HepG2 (cell line): Measurements from ENCODE around the gene B4GALT2. TPM values are rescaled to one million over a fixed set of nuclear protein-coding genes. Genes with fewer than 3 reads are reported as not detected.
A peak's percentile ranks its signal among the peaks of the same experiment; 100 is the strongest.

Source experiments
- CEBPB ChIP-seq: IDR thresholded peaks from 2 replicates; pipeline ENCODE4 v1.6.1; 2011; ENCODE audit warnings: low read depth, low read length, improper control_type of control experiment, borderline replicate concordance
- CHD2 ChIP-seq: IDR thresholded peaks from 2 replicates; pipeline ENCODE4 v1.6.1; 2011; ENCODE audit warnings: low read depth, low read length, improper control_type of control experiment
- ETS1 ChIP-seq: sonication (generic); formaldehyde crosslinking; IDR thresholded peaks from 2 replicates; pipeline ENCODE4 v1.4.0; 2020; ENCODE audit warnings: missing genetic modification reagents
- MED8 ChIP-seq: sonication (generic); formaldehyde crosslinking; IDR thresholded peaks from 2 replicates; pipeline ENCODE4 v1.8.1; 2023; ENCODE audit warnings: mild to moderate bottlenecking, missing genetic modification reagents; ENCODE audit not compliant: insufficient replicate concordance
- MIER3 ChIP-seq: IDR thresholded peaks from 2 replicates; pipeline ENCODE4 v1.6.1; 2016; ENCODE audit warnings: missing compliant biosample characterization, borderline replicate concordance
- NFE2L2 ChIP-seq: fragments of 150-350 bp; IDR thresholded peaks from 2 replicates; pipeline ENCODE4 v1.6.1; 2014; ENCODE audit warnings: low read length
- NRL ChIP-seq: sonication (generic); formaldehyde crosslinking; IDR thresholded peaks from 2 replicates; pipeline ENCODE4 v1.5.0; 2020; ENCODE audit warnings: missing genetic modification reagents, mild to moderate bottlenecking, moderate library complexity, borderline replicate concordance
- SAFB2 ChIP-seq: sonication (generic); formaldehyde crosslinking; IDR thresholded peaks from 2 replicates; pipeline ENCODE4 v1.5.1; 2020; ENCODE audit warnings: missing genetic modification reagents, low read depth, mild to moderate bottlenecking, borderline replicate concordance
- SMAD9 ChIP-seq: sonication (generic); formaldehyde crosslinking; IDR thresholded peaks from 2 replicates; pipeline ENCODE4 v1.5.1; 2020; ENCODE audit warnings: mild to moderate bottlenecking, missing genetic modification reagents
- TBL1XR1 ChIP-seq: fragments of 150-350 bp; IDR thresholded peaks from 2 replicates; pipeline ENCODE4 v1.6.1; 2014; ENCODE audit warnings: borderline replicate concordance, low read length; ENCODE audit not compliant: partially characterized antibody
- WIZ ChIP-seq: sonication (generic); formaldehyde crosslinking; IDR thresholded peaks from 2 replicates; pipeline ENCODE4 v1.5.1; 2020; ENCODE audit warnings: mild to moderate bottlenecking, missing genetic modification reagents
- ZBTB21 ChIP-seq: sonication (generic); formaldehyde crosslinking; IDR thresholded peaks from 2 replicates; pipeline ENCODE4 v1.4.0; 2020; ENCODE audit warnings: missing genetic modification reagents
- ZNF225 ChIP-seq: sonication (generic); formaldehyde crosslinking; IDR thresholded peaks from 2 replicates; pipeline ENCODE4 v1.4.0; 2020; ENCODE audit warnings: mild to moderate bottlenecking, missing genetic modification reagents
- ZNF30 ChIP-seq: sonication (generic); formaldehyde crosslinking; IDR thresholded peaks from 2 replicates; pipeline ENCODE4 v1.5.0; 2020; ENCODE audit warnings: mild to moderate bottlenecking, missing genetic modification reagents
- ZNF468 ChIP-seq: sonication (generic); formaldehyde crosslinking; IDR thresholded peaks from 2 replicates; pipeline ENCODE4 v1.8.0; 2022; ENCODE audit warnings: mild to moderate bottlenecking, moderate library complexity, missing genetic modification reagents
- ZNF552 ChIP-seq: sonication (generic); formaldehyde crosslinking; IDR thresholded peaks from 2 replicates; pipeline ENCODE4 v1.9.0; 2022; ENCODE audit warnings: missing genetic modification reagents, mild to moderate bottlenecking, borderline replicate concordance
- ZNF558 ChIP-seq: sonication (generic); formaldehyde crosslinking; IDR thresholded peaks from 2 replicates; pipeline ENCODE4 v1.9.0; 2022; ENCODE audit warnings: mild to moderate bottlenecking, missing genetic modification reagents, borderline replicate concordance
- ZNF580 ChIP-seq: IDR thresholded peaks from 2 replicates; pipeline ENCODE4 v1.6.1; 2016; ENCODE audit warnings: low read depth, borderline replicate concordance
- ZNF781 ChIP-seq: sonication (generic); formaldehyde crosslinking; IDR thresholded peaks from 2 replicates; pipeline ENCODE4 v1.5.1; 2020; ENCODE audit warnings: borderline replicate concordance, mild to moderate bottlenecking, missing genetic modification reagents; ENCODE audit errors: not compliant biosample characterization
- ZNF850 ChIP-seq: sonication (generic); formaldehyde crosslinking; conservative IDR thresholded peaks from 2 replicates; pipeline ENCODE4 v1.9.0; 2021; ENCODE audit warnings: mild to moderate bottlenecking, missing genetic modification reagents
- polyA plus RNA-seq, 8 experiments: library from polyadenylated mRNA; depleted of rRNA in 3 of 8; stranded (reverse) in 7 of 8; unstranded in 1 of 8; fragments of >200 nt; fragmentation: Illumina TruSeq in 4 of 8; extraction: Trizol in 4 of 8; gene quantifications; 2 replicates each; pipeline versions ENCODE4 v1.2.1 to v1.2.3, GENCODE V29; 2011 to 2016; ENCODE audit warnings: low read depth in 4 of 8, missing spikeins in 1 of 8, mixed read lengths in 1 of 8; ENCODE audit not compliant: insufficient read depth in 1 of 8
- total RNA-seq, 5 experiments: library from RNA; depleted of rRNA; stranded (reverse); fragments of >200 nt; fragmentation: Illumina TruSeq; extraction: Trizol; gene quantifications; 2 replicates each; pipeline ENCODE4 v1.2.3, GENCODE V29; 2016; ENCODE audit warnings: low read depth in 1 of 5
- TF ChIP-seq, protein P1 (sequence below): sonication (generic); formaldehyde crosslinking; IDR thresholded peaks from 2 replicates; pipeline ENCODE4 v1.5.1; 2020; ENCODE audit warnings: missing genetic modification reagents, mild to moderate bottlenecking, borderline replicate concordance
- TF ChIP-seq, protein P2 (sequence below): sonication (generic); formaldehyde crosslinking; conservative IDR thresholded peaks from 2 replicates; pipeline ENCODE4 v1.8.0; 2022; ENCODE audit warnings: missing genetic modification reagents
- TF ChIP-seq, protein P3 (sequence below): IDR thresholded peaks from 2 replicates; pipeline ENCODE4 v1.6.1; 2016; ENCODE audit warnings: low read depth, control low read depth

Gene B4GALT2
- total and polyA plus RNA-seq, 2 of the 13 experiments (the other 11 are each of a cell fraction or from before 2014, with no cell fraction given), result 41.9 to 78.0 TPM

GRCh38 chr1:44029911-44030604 is 51.0 kb downstream of the B4GALT2 start (continued):
- TF ChIP-seq, protein P1, sequence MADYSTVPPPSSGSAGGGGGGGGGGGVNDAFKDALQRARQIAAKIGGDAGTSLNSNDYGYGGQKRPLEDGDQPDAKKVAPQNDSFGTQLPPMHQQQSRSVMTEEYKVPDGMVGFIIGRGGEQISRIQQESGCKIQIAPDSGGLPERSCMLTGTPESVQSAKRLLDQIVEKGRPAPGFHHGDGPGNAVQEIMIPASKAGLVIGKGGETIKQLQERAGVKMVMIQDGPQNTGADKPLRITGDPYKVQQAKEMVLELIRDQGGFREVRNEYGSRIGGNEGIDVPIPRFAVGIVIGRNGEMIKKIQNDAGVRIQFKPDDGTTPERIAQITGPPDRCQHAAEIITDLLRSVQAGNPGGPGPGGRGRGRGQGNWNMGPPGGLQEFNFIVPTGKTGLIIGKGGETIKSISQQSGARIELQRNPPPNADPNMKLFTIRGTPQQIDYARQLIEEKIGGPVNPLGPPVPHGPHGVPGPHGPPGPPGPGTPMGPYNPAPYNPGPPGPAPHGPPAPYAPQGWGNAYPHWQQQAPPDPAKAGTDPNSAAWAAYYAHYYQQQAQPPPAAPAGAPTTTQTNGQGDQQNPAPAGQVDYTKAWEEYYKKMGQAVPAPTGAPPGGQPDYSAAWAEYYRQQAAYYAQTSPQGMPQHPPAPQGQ (CRISPR knock-in tag), result no peak
- TF ChIP-seq SMAD9 (CRISPR knock-in tag) (no peak), ZNF468 (CRISPR knock-in tag) (no peak), NFE2L2 (no peak), TBL1XR1 (no peak), ZBTB21 (CRISPR knock-in tag) (no peak), ZNF850 (CRISPR knock-in tag) (no peak), CHD2 (no peak), SAFB2 (CRISPR knock-in tag) (no peak), ETS1 (CRISPR knock-in tag) (no peak), MED8 (CRISPR knock-in tag) (no peak), ZNF781 (CRISPR knock-in tag) (no peak), ZNF225 (CRISPR knock-in tag) (no peak), ZNF552 (peak; percentile 42; the same call in 1 of the 2 replicates), NRL (0 out of 2 replicates have a peak, but pooled peaks have one; percentile 18), ZNF558 (CRISPR knock-in tag) (no peak; the same call in 1 of the 2 replicates), WIZ (CRISPR knock-in tag) (no peak), CEBPB (no peak), ZNF580 (no peak), ZNF30 (no peak), MIER3 (no peak; the same call in 1 of the 2 replicates)
- TF ChIP-seq, protein P2, sequence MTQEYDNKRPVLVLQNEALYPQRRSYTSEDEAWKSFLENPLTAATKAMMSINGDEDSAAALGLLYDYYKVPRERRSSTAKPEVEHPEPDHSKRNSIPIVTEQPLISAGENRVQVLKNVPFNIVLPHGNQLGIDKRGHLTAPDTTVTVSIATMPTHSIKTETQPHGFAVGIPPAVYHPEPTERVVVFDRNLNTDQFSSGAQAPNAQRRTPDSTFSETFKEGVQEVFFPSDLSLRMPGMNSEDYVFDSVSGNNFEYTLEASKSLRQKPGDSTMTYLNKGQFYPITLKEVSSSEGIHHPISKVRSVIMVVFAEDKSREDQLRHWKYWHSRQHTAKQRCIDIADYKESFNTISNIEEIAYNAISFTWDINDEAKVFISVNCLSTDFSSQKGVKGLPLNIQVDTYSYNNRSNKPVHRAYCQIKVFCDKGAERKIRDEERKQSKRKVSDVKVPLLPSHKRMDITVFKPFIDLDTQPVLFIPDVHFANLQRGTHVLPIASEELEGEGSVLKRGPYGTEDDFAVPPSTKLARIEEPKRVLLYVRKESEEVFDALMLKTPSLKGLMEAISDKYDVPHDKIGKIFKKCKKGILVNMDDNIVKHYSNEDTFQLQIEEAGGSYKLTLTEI (CRISPR knock-in tag), result no peak
- TF ChIP-seq, protein P3, sequence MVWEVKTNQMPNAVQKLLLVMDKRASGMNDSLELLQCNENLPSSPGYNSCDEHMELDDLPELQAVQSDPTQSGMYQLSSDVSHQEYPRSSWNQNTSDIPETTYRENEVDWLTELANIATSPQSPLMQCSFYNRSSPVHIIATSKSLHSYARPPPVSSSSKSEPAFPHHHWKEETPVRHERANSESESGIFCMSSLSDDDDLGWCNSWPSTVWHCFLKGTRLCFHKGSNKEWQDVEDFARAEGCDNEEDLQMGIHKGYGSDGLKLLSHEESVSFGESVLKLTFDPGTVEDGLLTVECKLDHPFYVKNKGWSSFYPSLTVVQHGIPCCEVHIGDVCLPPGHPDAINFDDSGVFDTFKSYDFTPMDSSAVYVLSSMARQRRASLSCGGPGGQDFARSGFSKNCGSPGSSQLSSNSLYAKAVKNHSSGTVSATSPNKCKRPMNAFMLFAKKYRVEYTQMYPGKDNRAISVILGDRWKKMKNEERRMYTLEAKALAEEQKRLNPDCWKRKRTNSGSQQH (CRISPR knock-in tag), result no peak
